ENCODE measurements around the gene LGI1. TPM values are rescaled to one million over a fixed set of nuclear protein-coding genes. Genes with fewer than 3 reads are reported as not detected.

The LGI1 gene
- total RNA-seq, 1 experiment from 2014 or later, result not detected

GRCh38 chr10:93818086-93818485 is 60.4 kb downstream of the LGI1 start:
- CTCF ChIA-PET, result interaction anchor here (1.1 to 2.8 kb wide), 3 partner anchors 73 to 98 kb away, joined by 3 to 20 read pairs (median 3); partner anchors contain the start of gene SLC35G1
- POLR2A ChIA-PET, result no interaction called here
- no peak for ATAC-seq
- no peak for DNase-seq (ENCODE audit: low spot score)
- Mint-ChIP-seq H3K4me3 (no peak overlapping the region), H3K27me3 (ENCODE audit: low read depth) (peaks cover 48% of the 10 kb centered on the region), H3K27ac (no peak overlapping the region), H3K4me1 (peaks cover 15% of the 10 kb centered on the region), H3K36me3 (no peaks in the 10 kb centered on the region), H3K9me3 (peaks cover 9% of the 10 kb centered on the region)
- no peak for TF ChIP-seq AR (CRISPR knock-in tag; IDR thresholded peaks at IDR 0.05)
- TF ChIP-seq ATF6 (CRISPR knock-in tag; IDR thresholded peaks at IDR 0.05), result no peak
- TF ChIP-seq ZNF423 (CRISPR knock-in tag; IDR thresholded peaks at IDR 0.05), result no peak
- TF ChIP-seq ZNF232 (CRISPR knock-in tag; IDR thresholded peaks at IDR 0.05), result no peak
- no peak for TF ChIP-seq ZBTB43 (CRISPR knock-in tag; IDR thresholded peaks at IDR 0.05)
- TF ChIP-seq, protein P1, sequence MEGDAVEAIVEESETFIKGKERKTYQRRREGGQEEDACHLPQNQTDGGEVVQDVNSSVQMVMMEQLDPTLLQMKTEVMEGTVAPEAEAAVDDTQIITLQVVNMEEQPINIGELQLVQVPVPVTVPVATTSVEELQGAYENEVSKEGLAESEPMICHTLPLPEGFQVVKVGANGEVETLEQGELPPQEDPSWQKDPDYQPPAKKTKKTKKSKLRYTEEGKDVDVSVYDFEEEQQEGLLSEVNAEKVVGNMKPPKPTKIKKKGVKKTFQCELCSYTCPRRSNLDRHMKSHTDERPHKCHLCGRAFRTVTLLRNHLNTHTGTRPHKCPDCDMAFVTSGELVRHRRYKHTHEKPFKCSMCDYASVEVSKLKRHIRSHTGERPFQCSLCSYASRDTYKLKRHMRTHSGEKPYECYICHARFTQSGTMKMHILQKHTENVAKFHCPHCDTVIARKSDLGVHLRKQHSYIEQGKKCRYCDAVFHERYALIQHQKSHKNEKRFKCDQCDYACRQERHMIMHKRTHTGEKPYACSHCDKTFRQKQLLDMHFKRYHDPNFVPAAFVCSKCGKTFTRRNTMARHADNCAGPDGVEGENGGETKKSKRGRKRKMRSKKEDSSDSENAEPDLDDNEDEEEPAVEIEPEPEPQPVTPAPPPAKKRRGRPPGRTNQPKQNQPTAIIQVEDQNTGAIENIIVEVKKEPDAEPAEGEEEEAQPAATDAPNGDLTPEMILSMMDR (IDR thresholded peaks at IDR 0.05), result no peak
- TF ChIP-seq, protein P2, sequence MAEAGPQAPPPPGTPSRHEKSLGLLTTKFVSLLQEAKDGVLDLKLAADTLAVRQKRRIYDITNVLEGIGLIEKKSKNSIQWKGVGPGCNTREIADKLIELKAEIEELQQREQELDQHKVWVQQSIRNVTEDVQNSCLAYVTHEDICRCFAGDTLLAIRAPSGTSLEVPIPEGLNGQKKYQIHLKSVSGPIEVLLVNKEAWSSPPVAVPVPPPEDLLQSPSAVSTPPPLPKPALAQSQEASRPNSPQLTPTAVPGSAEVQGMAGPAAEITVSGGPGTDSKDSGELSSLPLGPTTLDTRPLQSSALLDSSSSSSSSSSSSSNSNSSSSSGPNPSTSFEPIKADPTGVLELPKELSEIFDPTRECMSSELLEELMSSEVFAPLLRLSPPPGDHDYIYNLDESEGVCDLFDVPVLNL (CRISPR knock-in tag; IDR thresholded peaks at IDR 0.05; ENCODE audit: borderline replicate concordance, low read depth), result no peak
- TF ChIP-seq PRRX2 (CRISPR knock-in tag; IDR thresholded peaks at IDR 0.05), result no peak
- TF ChIP-seq CREM (CRISPR knock-in tag; IDR thresholded peaks at IDR 0.05), result no peak

DNA sequence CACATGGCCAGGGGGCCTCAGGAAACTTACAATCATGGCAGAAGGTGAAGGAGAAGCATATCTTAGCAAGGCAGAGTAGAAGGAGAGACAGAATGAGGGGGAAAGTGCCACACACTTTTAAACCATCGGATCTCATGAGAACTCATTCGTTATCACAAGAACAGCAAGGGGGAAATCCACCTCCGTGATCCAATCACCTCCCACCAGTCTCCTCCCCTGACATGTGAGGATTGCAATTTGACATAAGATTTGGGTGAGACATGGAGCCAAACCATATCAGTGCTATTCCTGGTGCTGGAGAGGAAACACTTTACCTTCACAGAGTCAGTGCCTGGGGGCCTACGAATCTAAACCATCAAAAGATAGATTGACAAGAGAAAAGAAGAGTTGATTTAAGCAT is 61.8 kb downstream of the LGI1 start:
- CTCF ChIA-PET, result interaction anchor here (2.8 kb wide), 1 partner anchor 74 kb away, joined by 20 read pairs; no protein-coding TSS in a partner anchor
- TF ChIP-seq, protein P1 (IDR thresholded peaks at IDR 0.05), result no peak
- no peak for TF ChIP-seq NFYB (CRISPR knock-in tag; conservative IDR thresholded peaks at IDR 0.05; ENCODE audit: low read depth)
- no peak for TF ChIP-seq TCF7 (CRISPR knock-in tag; IDR thresholded peaks at IDR 0.05; ENCODE audit: low read depth)
- no peak for TF ChIP-seq ZNF219 (CRISPR knock-in tag; IDR thresholded peaks at IDR 0.05; ENCODE audit: borderline replicate concordance)
- TF ChIP-seq ELF4 (CRISPR knock-in tag; IDR thresholded peaks at IDR 0.05; ENCODE audit: low read depth), result no peak
- no peak for TF ChIP-seq ZNF281 (CRISPR knock-in tag; IDR thresholded peaks at IDR 0.05)
- no peak for TF ChIP-seq MXD4 (CRISPR knock-in tag; IDR thresholded peaks at IDR 0.05; ENCODE audit: borderline replicate concordance)
- no peak for TF ChIP-seq PRRX2 (CRISPR knock-in tag; IDR thresholded peaks at IDR 0.05)
- no peak for TF ChIP-seq RORB (CRISPR knock-in tag; IDR thresholded peaks at IDR 0.05)
- no peak for TF ChIP-seq SMAD3 (CRISPR knock-in tag; IDR thresholded peaks at IDR 0.05; ENCODE audit: borderline replicate concordance)
- no peak for TF ChIP-seq ZNF396 (CRISPR knock-in tag; IDR thresholded peaks at IDR 0.05; ENCODE audit: borderline replicate concordance)
- TF ChIP-seq SP1 (CRISPR knock-in tag; conservative IDR thresholded peaks at IDR 0.05), result no peak
- no peak for TF ChIP-seq MYBL2 (CRISPR knock-in tag; IDR thresholded peaks at IDR 0.05)
- no peak for TF ChIP-seq FOXJ3 (CRISPR knock-in tag; IDR thresholded peaks at IDR 0.05; ENCODE audit: borderline replicate concordance)
- TF ChIP-seq CBFB (CRISPR knock-in tag; IDR thresholded peaks at IDR 0.05; ENCODE audit: low read depth), result no peak

More for the DNA sequence above, 61.8 kb downstream of the LGI1 start:
- H3K36me3 Mint-ChIP-seq, result no peaks in the 10 kb centered on the region
- POLR2A ChIA-PET, result no interaction called here
- ATAC-seq (no peak), DNase-seq (ENCODE audit: low spot score) (no peak)
- H3K9me3 Mint-ChIP-seq, result peaks cover 9% of the 10 kb centered on the region
- H3K4me1 Mint-ChIP-seq, result peaks cover 9% of the 10 kb centered on the region
- peaks cover 45% of the 10 kb centered on the region for H3K27me3 Mint-ChIP-seq (ENCODE audit: low read depth)
- no peak overlapping the region for H3K27ac Mint-ChIP-seq
- H3K4me3 Mint-ChIP-seq, result no peak overlapping the region
